HepG2 (cell line): ENCODE results near the gene MTHFD1L. TPM values are rescaled to one million over a fixed set of nuclear protein-coding genes. Genes with fewer than 3 reads are reported as not detected.

Experiments
- ATAC-seq: fragments of 200-7000 bp; cut with Tn5 transposase; 3 replicates; pipeline ENCODE4 v1.9.1; 2020; ENCODE audit warnings: mild to moderate bottlenecking, moderate library complexity
- BruUV-seq: library from RNA; stranded (reverse); fragments of 400-500 nt; replicated peaks from 2 replicates; lab custom pipeline; 2021; lab: Mats Ljungman, UMichigan
- CTCF ChIA-PET: fragments of 300-600 bp; formaldehyde crosslinking; extraction: SDS; loops from one replicate; lab custom pipeline; 2021; ENCODE audit warnings: low total read pairs, inconsistent platforms, low intra/inter-chr PET ratio; lab: Yijun Ruan, JAX
- POLR2A ChIA-PET: fragments of 350-600 bp; sonication (Branson Sonifier 250); formaldehyde crosslinking; loops from one replicate; lab custom pipeline; 2020; ENCODE audit warnings: antibody characterized with exemption, inconsistent platforms; lab: Yijun Ruan, JAX
- DNase-seq: peaks from one replicate; pipeline ENCODE4 v3.0.0-alpha.2; 2015; ENCODE audit warnings: low spot score
- FAIRE-seq: peaks from 3 replicates; lab custom pipeline; 2011; peaks lifted over from hg19 to GRCh38; lab: Jason Lieb, UNC
- H2AFZ ChIP-seq: one replicate; pipeline ENCODE4 v1.6.1; 2011; ENCODE audit warnings: low read length, inconsistent platforms
- H3K27ac ChIP-seq: fragments of 300-600 bp; 3 replicates; pipeline ENCODE4 v1.8.0; 2011; ENCODE audit warnings: mixed run types, mild to moderate bottlenecking, mixed read lengths, low read length, inconsistent platforms; ENCODE audit not compliant: insufficient read depth; ENCODE audit errors: extremely low read length
- H3K27me3 ChIP-seq, 2 experiments: fragments of 200-600 bp in 1 of 2; 2 replicates in 1 of 2; 3 replicates in 1 of 2; pipeline versions ENCODE4 v1.6.0 to v1.8.0; 2011; ENCODE audit warnings: low read length in 2 of 2, mild to moderate bottlenecking in 2 of 2, moderate library complexity in 2 of 2, inconsistent platforms in 1 of 2; ENCODE audit not compliant: insufficient read depth in 2 of 2, control insufficient read depth in 1 of 2
- H3K36me3 ChIP-seq, 2 experiments: fragments of 200-600 bp in 1 of 2; replicated peaks in 1 of 2; 2 replicates in 1 of 2; 3 replicates in 1 of 2; pipeline versions ENCODE4 v1.5.1 to v1.8.0; 2011; ENCODE audit warnings: low read length in 2 of 2, inconsistent platforms in 1 of 2; ENCODE audit not compliant: insufficient read depth in 2 of 2, control insufficient read depth in 1 of 2
- H3K4me1 ChIP-seq: 2 replicates; pipeline ENCODE4 v1.5.1; 2012; ENCODE audit warnings: low read length, inconsistent platforms; ENCODE audit not compliant: insufficient read depth
- H3K4me2 ChIP-seq: 2 replicates; pipeline ENCODE4 v1.6.0; 2011; ENCODE audit warnings: low read depth, low read length, inconsistent platforms
- H3K4me3 ChIP-seq, 3 experiments: fragments of 200-600 bp in 1 of 3; sonication (generic), shearing (Covaris generic) in 1 of 3; replicated peaks in 1 of 3; 2 replicates each; pipeline ENCODE4 v1.5.1; 2011 to 2016; ENCODE audit warnings: low read length in 3 of 3, inconsistent platforms in 2 of 3, low read depth in 2 of 3, mild to moderate bottlenecking in 2 of 3, control low read depth in 1 of 3, mixed read lengths in 1 of 3; ENCODE audit not compliant: insufficient read depth in 1 of 3
- H3K79me2 ChIP-seq: one replicate; pipeline ENCODE4 v1.6.1; 2011; ENCODE audit warnings: low read length, inconsistent platforms; ENCODE audit not compliant: insufficient read depth
- H3K9ac ChIP-seq: 2 replicates; pipeline ENCODE4 v1.6.0; 2011; ENCODE audit warnings: mild to moderate bottlenecking, low read depth, low read length, inconsistent platforms; ENCODE audit not compliant: insufficient read depth
- H3K9me3 ChIP-seq: 2 replicates; pipeline ENCODE4 v1.5.1; 2012; ENCODE audit warnings: mild to moderate bottlenecking, low read length
- H4K20me1 ChIP-seq: 2 replicates; pipeline ENCODE4 v1.6.0; 2011; ENCODE audit warnings: inconsistent platforms, mild to moderate bottlenecking, low read length, moderate library complexity; ENCODE audit not compliant: insufficient read depth
- HCFC1 ChIP-seq: fragments of 150-350 bp; IDR thresholded peaks from 2 replicates; pipeline ENCODE4 v1.6.1; 2014; ENCODE audit warnings: low read depth, low read length
- MYPOP ChIP-seq: sonication (generic); formaldehyde crosslinking; IDR thresholded peaks from 2 replicates; pipeline ENCODE4 v1.8.1; 2023; ENCODE audit warnings: mild to moderate bottlenecking, moderate library complexity, missing genetic modification reagents
- ONECUT2 ChIP-seq: sonication (generic); formaldehyde crosslinking; IDR thresholded peaks from 2 replicates; pipeline ENCODE4 v1.4.0; 2020; ENCODE audit warnings: missing genetic modification reagents
- ZNF136 ChIP-seq: sonication (generic); formaldehyde crosslinking; IDR thresholded peaks from 2 replicates; pipeline ENCODE4 v1.8.1; 2022; ENCODE audit warnings: low read depth, mild to moderate bottlenecking, moderate library complexity, missing genetic modification reagents
- ZNF275 ChIP-seq: sonication (generic); formaldehyde crosslinking; IDR thresholded peaks from 2 replicates; pipeline ENCODE4 v1.8.0; 2022; ENCODE audit warnings: missing genetic modification reagents, mild to moderate bottlenecking, inconsistent platforms, borderline replicate concordance
- ZNF704 ChIP-seq: sonication (generic); formaldehyde crosslinking; IDR thresholded peaks from 2 replicates; pipeline ENCODE4 v1.8.1; 2023; ENCODE audit warnings: mild to moderate bottlenecking, inconsistent platforms, moderate library complexity, missing genetic modification reagents, borderline replicate concordance
- ZNF75D ChIP-seq: sonication (generic); formaldehyde crosslinking; IDR thresholded peaks from 2 replicates; pipeline ENCODE4 v1.8.1; 2023; ENCODE audit warnings: missing genetic modification reagents, mild to moderate bottlenecking, borderline replicate concordance
- WGBS: methylation state at CpG from one replicate; pipeline ENCODE4 v1.1.6; 2017; ENCODE audit warnings: low lambda C conversion rate; 5-methylcytosine and 5-hydroxymethylcytosine counted together
- in situ Hi-C: cut with HindIII; loops from 2 replicates; pipeline ENCODE4 v1.10.0; 2017; ENCODE audit warnings: low pct_unique_long_range_greater_than_20kb; ENCODE audit not compliant: extremely low pct_ligation_motif_present
- intact Hi-C: fragments of 100-400 bp; cut with micrococcal nuclease; formaldehyde crosslinking; loops from one replicate; pipeline ENCODE4 v1.10.0; 2022; ENCODE audit not compliant: unreplicated experiment
- polyA plus RNA-seq, 8 experiments: library from polyadenylated mRNA; depleted of rRNA in 3 of 8; stranded (reverse) in 7 of 8; unstranded in 1 of 8; fragments of >200 nt; fragmentation: Illumina TruSeq in 4 of 8; extraction: Trizol in 4 of 8; gene quantifications; 2 replicates each; pipeline versions ENCODE4 v1.2.1 to v1.2.3, GENCODE V29; 2011 to 2016; ENCODE audit warnings: low read depth in 4 of 8, missing spikeins in 1 of 8, mixed read lengths in 1 of 8; ENCODE audit not compliant: insufficient read depth in 1 of 8
- total RNA-seq, 5 experiments: library from RNA; depleted of rRNA; stranded (reverse); fragments of >200 nt; fragmentation: Illumina TruSeq; extraction: Trizol; gene quantifications; 2 replicates each; pipeline ENCODE4 v1.2.3, GENCODE V29; 2016; ENCODE audit warnings: low read depth in 1 of 5

Gene MTHFD1L
- total and polyA plus RNA-seq, 2 of the 13 experiments (the other 11 are each of a cell fraction or from before 2014, with no cell fraction given): 24.0 to 39.6 TPM

GRCh38 chr6:150910561-150910960, 45.1 kb downstream of the MTHFD1L start:
- WGBS: 65% methylated on average over 2 of the region's 2 CpGs
- ChIA-PET POLR2A (no interaction called here), CTCF (no interaction called here)
- Histone ChIP-seq H3K4me2 (no peak overlapping the region), H3K36me3 (peaks cover 16 to 42% of the 10 kb centered on the region in 2 experiments; a peak in 4 of 5 replicates), H3K4me1 (no peaks in the 10 kb centered on the region), H3K9me3 (no peaks in the 10 kb centered on the region), H3K27me3 (no peaks in the 10 kb centered on the region), H3K27ac (no peak overlapping the region), H2AFZ (no peak overlapping the region), H4K20me1 (no peaks in the 10 kb centered on the region), H3K4me3 (no peak overlapping the region), H3K9ac (no peak overlapping the region), H3K79me2 (no peaks in the 10 kb centered on the region)
- in situ Hi-C loops (no loop called here), intact Hi-C loops (no loop called here)
- no peak for TF ChIP-seq ONECUT2 (CRISPR knock-in tag)
- TF ChIP-seq ZNF704 (CRISPR knock-in tag): no peak
- no peak for TF ChIP-seq ZNF136 (CRISPR knock-in tag)
- TF ChIP-seq HCFC1: no peak
- TF ChIP-seq MYPOP (CRISPR knock-in tag): no peak
- no peak for TF ChIP-seq ZNF75D (CRISPR knock-in tag)
- no peak for TF ChIP-seq ZNF275 (CRISPR knock-in tag)
- ATAC-seq (no peak), DNase-seq (no peak), FAIRE-seq (no peak)
- BruUV-seq: no TSS peak
